GM18526 (cell line): Measurements from ENCODE around the gene EPHB1.

Source experiments
- POLR2A ChIP-seq: IDR thresholded peaks from 3 replicates; pipeline ENCODE4 v1.6.1; 2011; ENCODE audit not compliant: insufficient read length; ENCODE audit errors: extremely low read depth

Gene EPHB1

GRCh38 chr3:134872440-134873388 is 77.7 kb downstream of the EPHB1 start:
- TF ChIP-seq POLR2A: no peak

DNA sequence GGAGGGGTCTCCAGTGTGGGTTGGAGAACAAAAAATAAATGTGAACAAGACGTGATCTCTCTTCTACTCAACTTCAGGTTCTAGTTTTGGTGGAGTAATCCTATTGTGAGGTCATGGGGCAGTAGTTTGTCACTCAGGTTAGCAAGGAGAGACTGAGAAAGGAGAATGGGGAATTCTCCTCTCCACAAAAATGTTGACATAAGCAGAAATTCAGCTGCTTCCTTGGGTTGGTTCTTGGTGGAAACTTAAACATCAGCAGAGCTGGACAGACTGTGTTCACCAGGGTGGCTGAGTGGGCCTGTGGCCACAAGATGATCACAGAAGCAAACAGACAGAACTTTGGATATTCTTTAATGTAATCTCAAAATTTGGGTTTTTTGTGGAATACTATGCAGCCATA is 78.7 kb downstream of the EPHB1 start:
- TF ChIP-seq POLR2A: no peak

DNA sequence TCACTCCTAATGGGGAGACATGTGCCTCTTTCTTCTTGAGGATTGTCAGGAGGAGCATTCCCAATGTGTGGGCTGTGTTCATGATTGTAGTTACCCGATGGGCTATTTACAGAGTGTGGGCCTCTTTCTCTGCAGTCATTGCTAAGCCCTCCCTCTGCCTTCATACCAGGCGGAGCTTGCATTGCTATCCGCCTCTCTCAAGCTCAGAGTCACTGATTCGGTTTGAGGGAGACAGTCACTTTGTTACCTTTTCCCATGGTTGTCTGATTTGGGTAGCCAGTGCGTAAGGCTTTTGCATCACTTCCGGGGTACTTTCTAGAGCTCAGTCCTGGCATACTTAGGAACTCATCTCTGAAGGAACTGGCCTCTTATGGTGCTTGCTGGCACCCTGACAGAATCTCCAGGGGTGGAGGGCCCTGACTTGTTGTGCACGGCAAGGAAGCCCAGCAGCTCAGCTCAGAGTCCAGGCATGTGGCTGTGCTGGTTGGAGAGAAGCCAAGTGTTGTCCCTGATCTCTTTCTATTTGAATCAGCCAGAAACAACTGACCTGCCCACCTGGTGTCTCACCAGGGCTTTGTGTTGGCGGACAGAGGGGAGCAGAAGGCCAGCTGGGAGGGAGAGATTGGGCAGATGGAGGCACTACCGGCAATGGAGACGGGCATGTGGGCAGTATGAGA is 79.8 kb downstream of the EPHB1 start:
- TF ChIP-seq POLR2A: no peak

- TF ChIP-seq POLR2A: no peak
Observed at GRCh38 chr3:134876836-134877235, 81.8 kb downstream of the EPHB1 start.

- TF ChIP-seq POLR2A: no peak
Observed at GRCh38 chr3:134877788-134878187, 82.7 kb downstream of the EPHB1 start.

DNA sequence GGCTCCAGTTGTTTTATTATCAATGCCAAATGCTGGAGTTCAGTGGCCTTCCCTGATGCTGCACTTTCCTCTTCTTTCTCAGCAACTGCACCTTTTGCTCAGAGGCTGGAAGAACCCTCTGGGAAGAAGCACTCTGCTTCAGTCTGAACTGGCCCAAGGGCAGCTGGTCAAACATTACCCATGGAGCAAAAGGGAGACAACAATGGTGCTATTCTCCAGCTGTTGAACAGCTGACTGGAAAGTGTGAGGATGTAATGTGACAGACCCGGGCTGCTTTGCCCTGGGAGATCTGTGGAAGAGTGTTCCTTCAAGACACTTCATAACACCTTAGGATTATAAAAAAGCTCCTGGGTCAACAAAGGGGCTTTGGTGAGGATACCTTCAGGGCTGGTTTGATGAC is 84.9 kb downstream of the EPHB1 start:
- no peak for TF ChIP-seq POLR2A

DNA sequence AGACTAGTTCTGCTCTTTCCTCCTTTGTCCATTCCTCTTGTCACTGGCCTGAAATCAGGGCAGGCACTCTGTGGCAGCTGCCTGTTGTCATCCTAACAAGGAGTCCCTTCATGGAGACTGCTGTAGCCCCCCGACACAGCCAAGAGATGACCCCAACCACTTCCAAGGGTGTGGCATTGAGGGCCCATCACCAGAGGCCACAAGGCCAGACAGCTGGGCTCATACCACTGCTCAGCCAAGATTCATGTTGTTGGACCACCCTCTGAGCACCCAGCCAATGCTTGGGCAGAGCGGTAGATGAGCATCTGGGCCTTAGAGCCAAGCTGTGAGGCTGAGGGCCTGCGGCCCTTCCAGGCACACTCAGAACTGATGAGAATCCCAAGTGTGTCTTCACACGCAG is 85.4 kb downstream of the EPHB1 start:
- no peak for TF ChIP-seq POLR2A

DNA sequence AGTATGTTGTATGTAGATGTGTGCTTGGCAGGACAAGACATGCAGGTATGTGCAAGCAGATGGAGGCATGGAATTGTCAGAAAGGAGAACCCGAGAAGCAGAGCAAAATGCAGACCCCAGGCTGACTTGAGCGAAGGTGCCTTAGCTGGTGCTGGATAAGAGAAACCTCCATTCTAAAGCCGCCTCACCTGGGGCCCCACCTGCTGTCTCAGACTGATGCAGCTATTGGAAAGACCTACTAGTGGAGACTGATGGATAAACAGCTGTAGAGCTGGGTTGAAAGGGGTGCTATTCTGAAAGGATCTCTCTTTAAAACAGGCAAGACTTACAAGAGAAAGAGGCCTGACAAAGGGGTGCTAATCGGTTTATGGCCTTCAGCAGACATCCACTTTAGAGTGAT is 86.2 kb downstream of the EPHB1 start:
- no peak for TF ChIP-seq POLR2A

- no peak for TF ChIP-seq POLR2A
Observed at GRCh38 chr3:134883697-134884385, 88.8 kb downstream of the EPHB1 start.

DNA sequence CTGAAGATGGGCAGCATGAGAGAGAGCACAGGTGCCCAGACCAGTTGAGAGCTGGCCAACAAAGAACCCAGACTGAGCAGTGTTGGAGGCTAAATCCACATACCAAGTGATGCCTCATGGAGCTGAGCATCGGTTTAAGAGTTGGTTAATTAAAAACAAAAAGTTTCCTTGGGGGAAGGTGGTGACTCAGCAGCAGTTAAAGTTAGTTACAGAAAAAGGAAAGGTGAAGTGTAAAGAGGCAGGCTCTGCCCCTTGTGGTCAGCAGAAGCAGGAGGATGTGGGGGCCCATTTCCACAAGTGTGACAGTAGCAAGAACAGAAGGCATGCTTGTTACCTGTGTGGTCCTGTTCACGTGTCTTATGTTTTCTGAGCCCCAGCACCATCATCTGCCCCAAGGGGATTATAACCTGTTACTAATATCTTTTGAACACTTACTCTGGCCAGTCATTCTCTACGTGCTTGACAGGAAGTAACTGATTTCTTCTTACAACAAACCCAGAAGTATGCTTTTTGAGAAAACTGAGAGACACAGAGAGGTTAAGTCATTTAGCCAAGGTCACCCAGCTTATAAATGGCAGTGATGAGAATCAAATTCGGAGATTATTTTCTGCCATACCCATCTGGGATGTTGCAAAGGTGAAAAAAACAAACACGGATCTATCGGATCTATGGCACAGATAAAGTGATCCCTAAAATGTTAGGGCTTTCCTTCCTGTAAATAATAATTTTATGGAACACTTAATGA is 91.0 kb downstream of the EPHB1 start:
- TF ChIP-seq POLR2A: no peak

GRCh38 chr3:134886991-134887390 is 91.9 kb downstream of the EPHB1 start:
- TF ChIP-seq POLR2A: no peak

GRCh38 chr3:134887536-134887935 is 92.5 kb downstream of the EPHB1 start:
- no peak for TF ChIP-seq POLR2A

DNA sequence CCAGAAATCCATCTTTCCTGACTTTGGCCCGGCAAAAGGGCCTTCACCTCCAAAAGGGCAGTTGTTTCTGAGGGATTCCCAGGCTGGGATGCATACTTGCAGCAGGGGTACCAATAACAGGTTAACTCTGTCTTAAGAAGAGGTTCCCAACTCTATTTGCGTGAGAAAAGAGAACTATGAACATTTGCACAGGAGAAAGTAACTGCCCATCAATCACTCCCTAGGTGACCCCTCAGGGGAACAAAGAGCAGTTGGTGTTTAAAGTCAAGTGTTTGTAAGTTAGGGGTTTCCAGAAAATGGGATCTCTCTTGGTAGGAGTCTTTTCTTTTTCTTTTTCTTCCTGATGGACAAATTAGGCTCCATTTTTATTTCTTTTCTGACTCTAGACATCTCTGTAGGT is 97.3 kb downstream of the EPHB1 start:
- TF ChIP-seq POLR2A: no peak

DNA sequence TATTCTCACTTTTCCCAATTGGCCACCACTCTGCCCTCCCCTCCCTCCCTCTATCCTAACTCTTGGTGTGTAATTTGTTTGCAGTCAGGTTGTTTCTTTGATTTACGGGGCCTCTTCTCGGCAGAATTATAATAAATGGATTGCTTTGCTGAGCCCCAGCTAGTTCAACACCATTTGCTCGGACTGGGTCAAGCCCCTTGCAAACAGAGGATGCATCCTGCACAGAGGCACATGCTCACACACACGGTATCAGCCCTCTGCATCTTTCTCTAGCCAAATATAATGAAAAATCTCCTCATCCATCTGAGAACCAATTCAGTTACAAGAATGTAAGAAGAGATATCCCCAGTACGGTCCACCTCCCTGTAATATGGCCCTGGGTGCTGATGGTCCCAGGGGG is 97.7 kb downstream of the EPHB1 start:
- no peak for TF ChIP-seq POLR2A

DNA sequence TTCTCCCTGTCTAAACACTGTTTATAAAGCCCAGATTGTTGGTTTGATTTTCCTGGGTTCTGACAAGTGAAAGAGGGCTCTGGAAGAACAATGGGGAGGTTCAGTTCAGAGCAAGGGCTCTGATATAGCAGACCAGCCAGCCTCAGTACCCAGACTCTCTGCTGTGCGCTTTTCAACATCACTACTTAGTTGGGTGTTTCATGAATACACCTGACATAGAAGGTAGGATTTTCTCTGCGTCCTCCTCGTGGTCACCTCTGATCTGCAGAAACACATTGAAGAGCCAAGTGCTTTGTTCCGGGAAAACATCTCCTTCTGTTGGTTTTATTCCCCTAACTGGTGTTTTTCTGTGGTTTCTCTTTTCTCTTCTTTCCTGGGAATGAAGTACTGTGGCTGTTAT is 99.5 kb downstream of the EPHB1 start:
- TF ChIP-seq POLR2A: no peak
